HAP-1 (cell line): ENCODE results near the gene MPZL2.

ENCODE experiments used
- DNase-seq, 2 experiments: peaks; one replicate each; pipeline ENCODE4 v3.0.0-alpha.2; 2016 to 2020; ENCODE audit warnings: low spot score in 2 of 2
- H3K27me3 ChIP-seq: fragments of 250-450 bp; sonication (Bioruptor Pico); 2 replicates; pipeline ENCODE4 v1.5.1; 2020; ENCODE audit warnings: low read depth, mild to moderate bottlenecking, moderate library complexity
- H3K36me3 ChIP-seq: fragments of 250-450 bp; sonication (Bioruptor Pico); replicated peaks from 2 replicates; pipeline ENCODE4 v1.5.1; 2020; ENCODE audit warnings: mild to moderate bottlenecking
- H3K4me1 ChIP-seq: fragments of 250-450 bp; sonication (Bioruptor Pico); 2 replicates; pipeline ENCODE4 v1.5.1; 2020; ENCODE audit warnings: mild to moderate bottlenecking
- H3K4me3 ChIP-seq: fragments of 250-450 bp; sonication (Bioruptor Pico); 2 replicates; pipeline ENCODE4 v1.5.1; 2020; ENCODE audit warnings: mild to moderate bottlenecking, moderate library complexity
- H3K9me3 ChIP-seq: fragments of 250-450 bp; sonication (Bioruptor Pico); 2 replicates; pipeline ENCODE4 v1.5.1; 2020; ENCODE audit warnings: mild to moderate bottlenecking, moderate library complexity
- in situ Hi-C: fragments of 300-500 bp; cut with MboI; formaldehyde crosslinking; loops from 3 replicates; pipeline ENCODE4 v1.14.3; 2020; ENCODE audit warnings: low sequenced_read_pairs, inconsistent platforms, mixed read lengths

MPZL2 gene

GRCh38 chr11:118205606-118206378 is 58.3 kb downstream of the MPZL2 start:
- in situ Hi-C loops, result no loop called here
- no peak for DNase-seq
- Histone ChIP-seq H3K27me3 (peaks cover 25% of the 10 kb centered on the region), H3K36me3 (no peaks in the 10 kb centered on the region), H3K4me3 (no peak overlapping the region), H3K4me1 (no peaks in the 10 kb centered on the region), H3K9me3 (no peaks in the 10 kb centered on the region; the same call in 1 of the 2 replicates)
